ENCODE data around the gene EML4. TPM values are rescaled to one million over a fixed set of nuclear protein-coding genes. Genes with fewer than 3 reads are reported as not detected.

Gene EML4
- total RNA-seq, 2 experiments from 2014 or later: 58.2 to 59.7 TPM

GRCh38 chr2:42324244-42324643 is 155.1 kb downstream of the EML4 start:
- peaks cover 18% of the 10 kb centered on the region for H3K36me3 Mint-ChIP-seq (ENCODE audit: low read depth)
- intact Hi-C loops (cut with micrococcal nuclease): loop anchor here (10.0 kb wide), 1 partner anchor 229 kb away; no protein-coding TSS in a partner anchor
- H3K4me1 Mint-ChIP-seq (ENCODE audit: low read depth): peaks cover 13% of the 10 kb centered on the region
- H3K4me3 Mint-ChIP-seq: no peak overlapping the region
- ATAC-seq (no peak), DNase-seq (no peak)
- ChIA-PET POLR2A (no interaction called here), CTCF (interaction anchor here (2.1 kb wide), 1 partner anchor 229 kb away, joined by 7 read pairs; no protein-coding TSS in a partner anchor)
- H3K9me3 Mint-ChIP-seq: no peaks in the 10 kb centered on the region
- no peak for TF ChIP-seq CTCF (IDR thresholded peaks at IDR 0.05)
- H3K27me3 Mint-ChIP-seq: no peaks in the 10 kb centered on the region
- H3K27ac Mint-ChIP-seq: peak overlapping the region; percentile 2

- H3K4me3 Mint-ChIP-seq: no peak overlapping the region
- H3K9me3 Mint-ChIP-seq: no peaks in the 10 kb centered on the region
- H3K27me3 Mint-ChIP-seq: no peaks in the 10 kb centered on the region
- H3K36me3 Mint-ChIP-seq (ENCODE audit: low read depth): peaks cover 17% of the 10 kb centered on the region
- DNase-seq (no peak), ATAC-seq (no peak)
- H3K27ac Mint-ChIP-seq: peak overlapping the region; percentile 52
- ChIA-PET CTCF (interaction anchor here (2.1 kb wide), 1 partner anchor 229 kb away, joined by 7 read pairs; no protein-coding TSS in a partner anchor), POLR2A (interaction anchor here (1.7 kb wide), 1 partner anchor 83 kb away, joined by 3 read pairs; no protein-coding TSS in a partner anchor)
- H3K4me1 Mint-ChIP-seq (ENCODE audit: low read depth): peaks cover 13% of the 10 kb centered on the region
- intact Hi-C loops (cut with micrococcal nuclease): loop anchor here (10.0 kb wide), 1 partner anchor 230 kb away; no protein-coding TSS in a partner anchor
- no peak for TF ChIP-seq CTCF (IDR thresholded peaks at IDR 0.05)
Observed at GRCh38 chr2:42324949-42325348, 155.8 kb downstream of the EML4 start.

GRCh38 chr2:42325609-42326008 is 156.5 kb downstream of the EML4 start:
- no peaks in the 10 kb centered on the region for H3K9me3 Mint-ChIP-seq
- peaks cover 14% of the 10 kb centered on the region for H3K4me1 Mint-ChIP-seq (ENCODE audit: low read depth)
- H3K4me3 Mint-ChIP-seq: no peak overlapping the region
- H3K36me3 Mint-ChIP-seq (ENCODE audit: low read depth): peaks cover 14% of the 10 kb centered on the region
- CTCF ChIA-PET: no interaction called here
- DNase-seq (no peak), ATAC-seq (no peak)
- intact Hi-C loops (cut with micrococcal nuclease): loop anchor here (10.0 kb wide), 1 partner anchor 231 kb away; no protein-coding TSS in a partner anchor
- H3K27me3 Mint-ChIP-seq: no peaks in the 10 kb centered on the region
- TF ChIP-seq CTCF (IDR thresholded peaks at IDR 0.05): no peak
- no peak overlapping the region for H3K27ac Mint-ChIP-seq
- POLR2A ChIA-PET: interaction anchor here (1.7 kb wide), 1 partner anchor 84 kb away, joined by 3 read pairs; no protein-coding TSS in a partner anchor

- intact Hi-C loops (cut with micrococcal nuclease): loop anchor here (10.0 kb wide), 1 partner anchor 232 kb away; no protein-coding TSS in a partner anchor
- TF ChIP-seq CTCF (IDR thresholded peaks at IDR 0.05): no peak
- ChIA-PET CTCF (interaction anchor here (1.1 to 3.9 kb wide), 3 partner anchors 232 to 457 kb away, joined by 3 to 44 read pairs (median 22); no protein-coding TSS in a partner anchor), POLR2A (no interaction called here)
- Mint-ChIP-seq H3K4me1 (ENCODE audit: low read depth) (peaks cover 13% of the 10 kb centered on the region), H3K27me3 (no peaks in the 10 kb centered on the region), H3K4me3 (no peak overlapping the region), H3K27ac (peak overlapping the region; percentile 57), H3K9me3 (no peaks in the 10 kb centered on the region), H3K36me3 (ENCODE audit: low read depth) (peaks cover 13% of the 10 kb centered on the region)
- ATAC-seq: peak; percentile 17
- DNase-seq: no peak
Observed at GRCh38 chr2:42327125-42327524, 158.0 kb downstream of the EML4 start.

- CTCF ChIA-PET: interaction anchor here (0.7 to 3.9 kb wide), 29 partner anchors 9 to 477 kb away, joined by 3 to 44 read pairs (median 4); no protein-coding TSS in a partner anchor
- ATAC-seq (no peak), DNase-seq (no peak)
- peak; percentile 67 for TF ChIP-seq CTCF (IDR thresholded peaks at IDR 0.05)
- Mint-ChIP-seq H3K4me1 (ENCODE audit: low read depth) (peaks cover 13% of the 10 kb centered on the region), H3K27me3 (no peaks in the 10 kb centered on the region), H3K4me3 (no peak overlapping the region), H3K27ac (peak overlapping the region; percentile 28), H3K9me3 (no peaks in the 10 kb centered on the region), H3K36me3 (ENCODE audit: low read depth) (peaks cover 22% of the 10 kb centered on the region)
- intact Hi-C loops (cut with micrococcal nuclease): loop anchor here (10.0 kb wide), 1 partner anchor 233 kb away; no protein-coding TSS in a partner anchor
- POLR2A ChIA-PET: interaction anchor here (1.2 kb wide), 1 partner anchor 10 kb away, joined by 4 read pairs; no protein-coding TSS in a partner anchor
Observed at GRCh38 chr2:42328148-42328833, 159.1 kb downstream of the EML4 start.
